Lower leg skin (tissue), 3 donors: ENCODE data around the gene ITPKB.

Experiments used
- CTCF ChIP-seq, 3 donors: fragments of 450-650 bp; IDR thresholded peaks; one replicate each; pipeline ENCODE4 v1.5.1; 2016; ENCODE audit warnings: antibody characterized with exemption in 3 of 3, mild to moderate bottlenecking in 3 of 3, moderate library complexity in 2 of 3
- POLR2A ChIP-seq, 2 donors: fragments of 450-650 bp; IDR thresholded peaks; one replicate each; pipeline ENCODE4 v1.6.1; 2016 to 2017; ENCODE audit warnings: antibody characterized with exemption in 2 of 2, mild to moderate bottlenecking in 1 of 2, moderate library complexity in 1 of 2

GRCh38 chr1:226666692-226667091, 72.4 kb downstream of the ITPKB start:
- TF ChIP-seq CTCF (IDR thresholded peaks at IDR 0.05) (no peak), POLR2A (IDR thresholded peaks at IDR 0.05) (no peak)
